Activated CD4-positive, alpha-beta T cell treated with anti-CD3 and anti-CD28 coated beads, Interleukin-2, Interleukin-4, amounts not matched to agents 100 ng/mL and 50 ng/mL, durations not matched to agents 16 hours and 8 hours (primary cell): ENCODE results near the gene TMEM97.

Source experiments
- DNase-seq: peaks from one replicate; pipeline ENCODE4 v3.0.0-alpha.2; 2020; ENCODE audit warnings: low spot score

Gene TMEM97

DNA sequence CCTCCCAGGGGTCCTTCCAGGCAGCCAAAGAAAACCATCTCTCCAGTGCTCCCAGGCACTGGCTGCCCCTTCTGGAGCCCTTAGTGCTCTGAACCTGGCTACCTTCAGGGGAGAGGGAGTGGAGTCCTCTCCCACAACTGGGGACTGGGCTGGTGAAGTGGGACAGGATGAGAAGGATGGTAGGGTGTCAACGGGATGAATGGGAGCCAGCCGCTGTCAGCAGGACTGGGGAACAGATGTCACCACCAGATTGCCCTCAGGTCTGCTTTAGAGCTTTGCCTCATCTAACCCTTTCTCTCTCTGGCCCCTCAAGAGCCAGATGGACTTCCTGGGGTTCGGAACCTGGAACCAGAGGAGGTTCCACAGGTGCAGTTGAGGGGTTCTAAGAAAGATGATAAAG, 46.5 kb downstream of the TMEM97 start:
- no peak for DNase-seq

DNA sequence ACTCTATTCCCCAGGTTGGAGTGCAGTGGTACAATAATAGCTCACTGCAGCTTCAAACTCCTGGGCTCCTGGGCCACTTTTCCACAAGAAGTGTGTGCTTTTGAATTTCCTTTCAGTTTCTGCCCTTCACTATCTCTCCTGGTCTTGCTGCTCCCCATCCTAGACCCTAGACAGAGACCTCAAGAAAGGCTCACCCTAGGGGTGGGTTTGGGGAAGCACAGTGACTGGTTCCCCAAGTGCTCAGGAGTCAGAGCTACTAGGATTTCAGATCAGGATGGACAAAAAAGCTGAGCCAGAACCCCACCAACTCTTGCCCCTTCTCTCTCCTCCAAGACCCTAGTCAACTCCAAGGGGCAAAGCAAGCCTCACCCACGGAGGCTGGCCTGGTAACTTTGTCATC, 47.6 kb downstream of the TMEM97 start:
- no peak for DNase-seq

GRCh38 chr17:28367641-28368305, 48.8 kb downstream of the TMEM97 start:
- no peak for DNase-seq

- DNase-seq, result no peak
Observed at GRCh38 chr17:28368306-28368831, 49.4 kb downstream of the TMEM97 start.

DNA sequence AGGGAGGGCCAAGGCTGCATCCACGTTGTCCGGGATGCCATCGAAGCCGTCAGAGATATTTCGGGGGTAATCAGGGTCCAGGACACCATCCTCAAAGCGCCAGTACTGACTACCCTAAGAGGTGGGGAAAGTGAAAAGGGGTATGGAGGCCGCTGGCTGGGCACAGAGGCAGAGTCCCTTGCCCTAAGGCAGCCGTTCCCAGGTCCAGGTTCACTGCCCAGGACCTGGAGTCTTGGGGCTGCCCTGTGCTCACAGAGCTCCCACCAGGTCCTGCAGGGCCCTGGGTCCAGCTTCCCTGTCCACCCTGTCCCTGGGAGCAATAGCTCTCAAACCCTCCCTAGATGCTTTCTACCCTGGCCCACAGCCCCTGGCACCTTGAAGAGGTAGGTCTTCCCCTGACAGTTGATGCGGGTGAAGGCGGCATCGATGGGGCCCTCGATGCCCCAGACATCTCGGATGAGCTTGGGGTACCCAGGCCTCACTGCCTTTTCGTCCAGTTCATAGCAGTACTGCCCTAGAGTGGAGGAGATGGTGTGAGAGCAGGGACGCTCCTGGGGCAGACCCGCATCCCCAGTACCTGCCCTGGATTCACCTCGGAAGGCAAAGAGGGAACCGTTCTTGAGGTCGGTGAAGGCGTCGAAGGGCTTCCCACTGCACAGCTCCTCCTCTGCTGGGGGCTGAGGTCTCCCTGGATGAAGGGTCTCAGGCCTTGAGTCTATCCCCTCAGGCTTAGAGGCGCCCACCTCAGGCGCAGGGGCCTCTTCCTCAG, 50.1 kb downstream of the TMEM97 start:
- DNase-seq, result no peak

GRCh38 chr17:28369684-28370034, 50.7 kb downstream of the TMEM97 start:
- no peak for DNase-seq

- DNase-seq, result no peak
Observed at GRCh38 chr17:28370035-28370743, 51.2 kb downstream of the TMEM97 start, which contains the start of gene VTN. Gene VTN, minus strand, starts transcription at chr17:28370307. Its CDS starts 104 bp downstream, at chr17:28370203.

DNA sequence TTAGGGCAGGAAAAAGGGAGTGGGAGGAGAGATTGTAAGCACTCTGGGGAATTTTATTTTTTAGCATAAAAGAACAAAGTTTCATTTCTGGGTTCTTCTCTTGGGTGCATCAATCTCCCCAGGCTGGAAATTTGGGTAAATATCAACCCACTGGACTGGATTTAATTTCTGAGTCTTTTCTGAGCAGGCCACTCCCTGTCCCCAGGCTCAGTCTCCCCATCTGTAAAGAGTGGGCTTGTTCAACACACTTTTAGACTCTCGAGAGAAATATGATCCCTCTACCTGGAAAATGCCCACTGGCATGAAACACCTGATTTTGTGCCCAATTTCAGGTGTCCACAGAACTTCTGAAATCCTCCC, 51.7 kb downstream of the TMEM97 start:
- DNase-seq, result no peak

GRCh38 chr17:28371245-28372202, 52.5 kb downstream of the TMEM97 start, which contains the start of gene SARM1:
Gene SARM1, plus strand, starts transcription at chr17:28371694. Its CDS starts 339 bp downstream, at chr17:28372033.
- DNase-seq, result peak; percentile 92

DNA sequence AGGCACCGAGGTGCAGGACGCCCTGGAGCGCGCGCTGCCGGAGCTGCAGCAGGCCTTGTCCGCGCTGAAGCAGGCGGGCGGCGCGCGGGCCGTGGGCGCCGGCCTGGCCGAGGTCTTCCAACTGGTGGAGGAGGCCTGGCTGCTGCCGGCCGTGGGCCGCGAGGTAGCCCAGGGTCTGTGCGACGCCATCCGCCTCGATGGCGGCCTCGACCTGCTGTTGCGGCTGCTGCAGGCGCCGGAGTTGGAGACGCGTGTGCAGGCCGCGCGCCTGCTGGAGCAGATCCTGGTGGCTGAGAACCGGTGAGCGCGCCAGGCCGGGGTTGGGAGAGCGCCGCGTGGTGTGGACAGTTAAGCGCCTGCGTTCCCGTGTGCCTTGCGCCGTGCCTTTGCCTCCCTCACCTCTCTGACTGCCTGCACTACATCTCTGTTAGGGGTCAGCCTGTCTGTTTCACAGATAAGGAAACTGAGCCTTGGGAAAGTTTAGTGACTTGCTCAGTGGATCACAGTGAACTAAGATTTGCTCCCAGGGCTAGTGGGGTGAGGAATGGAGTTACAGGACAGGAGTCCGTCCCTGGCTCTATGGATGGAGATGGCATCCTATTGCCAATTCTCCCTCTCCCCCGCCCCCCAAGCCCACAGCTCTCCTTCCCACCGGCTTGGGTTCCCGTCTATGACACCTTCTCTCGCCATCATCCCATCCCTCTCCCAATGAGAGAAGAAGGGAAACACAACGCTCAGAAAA, 53.4 kb downstream of the TMEM97 start:
- no peak for DNase-seq

DNA sequence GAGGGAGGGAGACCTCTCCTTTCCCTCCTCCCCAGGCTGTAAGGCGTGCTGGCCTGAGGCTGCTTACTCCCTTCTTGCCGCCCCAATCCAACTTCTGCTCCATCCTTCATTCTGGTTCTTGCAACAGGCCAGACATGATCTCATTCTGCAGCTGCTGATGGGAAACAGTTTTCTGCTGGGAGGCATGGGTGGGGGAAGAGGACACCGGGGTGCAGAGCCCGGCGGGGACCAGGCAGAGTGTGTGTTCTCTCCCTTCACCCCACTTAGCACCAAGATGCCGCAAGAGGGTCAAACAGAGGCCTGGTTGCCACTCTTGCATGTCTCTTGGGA, 53.9 kb downstream of the TMEM97 start:
- no peak for DNase-seq
